HG02763 (cell line): ENCODE measurements around the gene ZCCHC2.

Experiments used
- ATAC-seq: cut with Tn5 transposase; IDR thresholded peaks from one replicate; pipeline ENCODE4 v1.9.1; 2021; ENCODE audit warnings: mild to moderate bottlenecking, moderate library complexity; ENCODE audit not compliant: unreplicated experiment

The ZCCHC2 gene

GRCh38 chr18:62574776-62575175, 52.0 kb downstream of the ZCCHC2 start:
- ATAC-seq: no peak

- ATAC-seq: no peak
Measured at GRCh38 chr18:62576271-62576670, 53.4 kb downstream of the ZCCHC2 start.

GRCh38 chr18:62576845-62577512, 54.2 kb downstream of the ZCCHC2 start:
- ATAC-seq: no peak

- ATAC-seq: no peak
Measured at GRCh38 chr18:62577765-62578164, 54.9 kb downstream of the ZCCHC2 start.

DNA sequence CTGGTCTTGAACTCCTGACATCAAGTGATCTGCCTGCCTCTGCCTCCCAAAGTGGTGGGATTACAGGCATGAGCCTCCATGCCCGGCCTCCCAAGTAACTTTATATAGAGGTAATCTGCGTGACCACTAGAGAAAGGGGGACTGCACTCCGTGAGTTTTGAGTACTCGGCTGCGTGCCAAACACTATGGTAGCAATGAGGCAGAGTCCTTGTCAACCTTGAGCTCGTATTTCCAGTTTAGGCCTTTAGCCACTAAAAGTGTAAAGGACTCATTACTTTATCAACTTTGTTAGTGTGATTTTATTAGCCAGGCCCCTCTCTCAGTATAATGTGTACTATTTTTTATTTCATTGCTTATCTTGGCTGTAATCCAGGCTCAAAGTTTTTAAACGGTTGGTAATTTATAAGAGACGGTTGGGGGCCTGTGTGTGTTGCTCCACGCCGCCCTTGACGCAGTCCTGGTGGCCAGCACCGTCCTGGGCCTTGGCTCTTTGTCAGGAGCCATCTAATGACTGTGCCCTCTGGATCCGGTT, 56.2 kb downstream of the ZCCHC2 start:
- no peak for ATAC-seq

DNA sequence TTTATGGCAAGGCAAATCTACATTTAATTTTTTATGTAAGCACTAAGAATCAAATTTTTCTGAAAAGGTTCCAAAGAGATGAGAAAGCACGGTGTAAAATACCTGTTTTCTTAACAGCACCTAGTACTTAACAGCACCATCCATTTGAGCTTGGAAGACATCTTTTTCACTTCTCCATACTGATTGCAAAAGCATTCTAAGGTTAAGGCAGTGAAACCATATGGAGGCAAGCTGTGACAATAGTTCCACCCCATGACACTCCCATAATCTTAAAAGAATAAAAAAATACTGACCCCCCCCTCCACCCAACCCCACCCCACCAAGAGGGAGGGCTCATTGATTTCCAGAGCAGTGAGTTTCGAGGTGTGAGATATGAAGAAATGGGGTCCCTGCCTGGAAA, 60.6 kb downstream of the ZCCHC2 start:
- ATAC-seq: no peak

DNA sequence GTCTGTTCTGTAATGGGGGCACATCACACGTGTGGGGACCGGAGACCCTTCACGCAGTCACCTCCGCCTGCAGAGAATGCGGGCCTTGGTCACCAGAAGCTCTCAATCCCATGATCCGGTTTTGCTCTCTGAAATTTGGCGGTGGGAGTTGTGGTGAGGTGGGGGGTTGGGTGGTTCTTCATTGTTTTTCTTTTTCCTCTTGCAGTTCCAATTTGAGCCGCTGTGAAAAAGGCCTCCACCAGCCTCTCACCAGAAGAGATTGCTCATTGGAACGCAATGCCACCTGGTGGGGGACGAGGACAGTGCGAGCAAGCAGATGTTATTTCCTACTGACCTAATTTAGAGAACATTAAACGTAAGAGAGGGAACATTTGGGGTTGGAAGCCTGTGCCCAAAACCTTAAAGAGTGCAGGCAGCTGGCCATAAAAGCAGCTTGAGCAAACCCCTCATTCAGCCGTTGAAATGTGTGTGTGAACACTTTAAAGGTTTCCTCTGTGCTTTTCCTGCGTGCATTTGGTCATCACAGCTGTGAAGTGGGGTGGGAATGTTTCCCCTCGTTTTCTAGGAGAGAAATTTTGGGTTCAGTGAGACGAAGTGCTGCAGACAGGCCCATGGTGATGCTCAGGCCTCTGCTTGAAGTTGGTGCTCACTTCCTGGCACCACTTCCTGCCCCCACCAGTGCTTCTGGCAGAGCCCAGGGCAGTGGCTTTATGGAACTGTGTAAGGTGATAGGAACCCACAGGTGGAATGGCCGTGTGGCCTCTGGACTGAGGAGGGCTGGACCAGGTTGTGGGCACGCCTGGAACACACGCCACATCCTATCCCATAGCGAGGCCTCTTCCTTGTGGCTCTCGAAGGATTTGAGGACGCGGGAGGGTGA, 61.7 kb downstream of the ZCCHC2 start:
- ATAC-seq: peak; percentile 77

GRCh38 chr18:62585274-62586150, 62.7 kb downstream of the ZCCHC2 start:
- peak; percentile 4 for ATAC-seq

- peak; percentile 73 for ATAC-seq
Measured at GRCh38 chr18:62586151-62586774, 63.4 kb downstream of the ZCCHC2 start.

- no peak for ATAC-seq
Measured at GRCh38 chr18:62586781-62587487, 64.1 kb downstream of the ZCCHC2 start.

- no peak for ATAC-seq
Measured at GRCh38 chr18:62587689-62588088, 64.9 kb downstream of the ZCCHC2 start.

- ATAC-seq: no peak
Measured at GRCh38 chr18:62588217-62588616, 65.4 kb downstream of the ZCCHC2 start.

GRCh38 chr18:62590799-62591590, 68.2 kb downstream of the ZCCHC2 start:
- ATAC-seq: no peak

GRCh38 chr18:62596145-62597005, 73.5 kb downstream of the ZCCHC2 start:
- ATAC-seq: no peak

DNA sequence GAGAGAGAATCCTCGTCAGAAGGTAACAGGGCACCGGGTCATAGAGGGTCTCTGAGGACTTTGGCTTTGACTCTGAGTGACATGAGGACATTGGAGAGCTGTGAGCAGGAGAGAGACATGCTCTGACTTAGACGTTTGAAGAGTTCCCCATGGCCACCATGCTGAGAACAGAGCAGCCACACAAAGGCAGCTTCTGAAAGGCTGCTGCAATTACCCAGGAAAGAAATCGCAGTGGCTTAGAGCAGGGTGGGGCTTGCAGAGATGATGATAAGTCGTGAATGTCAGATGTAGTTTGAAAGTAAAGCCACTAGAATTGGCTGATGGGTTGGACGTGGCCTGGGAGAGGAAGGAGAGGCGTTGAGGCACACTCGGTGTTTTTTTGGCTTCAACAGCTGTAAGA, 79.0 kb downstream of the ZCCHC2 start:
- ATAC-seq: no peak

DNA sequence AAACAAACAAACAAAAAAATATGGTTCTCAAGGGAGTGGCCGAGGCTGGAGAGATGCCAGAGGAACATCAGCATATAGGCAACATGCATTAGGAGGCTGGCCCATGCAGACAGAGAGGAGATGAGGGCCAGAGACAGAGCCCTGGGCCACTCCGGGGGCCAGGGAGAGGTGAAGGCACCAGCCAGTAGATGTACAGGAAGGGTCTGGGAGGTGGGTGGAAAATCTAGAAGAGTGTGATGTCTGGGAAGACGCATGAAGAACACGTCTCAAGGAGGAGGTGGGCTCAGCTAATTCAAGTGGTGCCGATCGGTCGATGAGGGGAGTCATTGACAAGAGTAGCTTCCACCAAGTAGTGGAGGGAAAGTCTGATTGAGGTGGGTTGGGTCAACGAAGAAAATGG, 79.9 kb downstream of the ZCCHC2 start:
- no peak for ATAC-seq

DNA sequence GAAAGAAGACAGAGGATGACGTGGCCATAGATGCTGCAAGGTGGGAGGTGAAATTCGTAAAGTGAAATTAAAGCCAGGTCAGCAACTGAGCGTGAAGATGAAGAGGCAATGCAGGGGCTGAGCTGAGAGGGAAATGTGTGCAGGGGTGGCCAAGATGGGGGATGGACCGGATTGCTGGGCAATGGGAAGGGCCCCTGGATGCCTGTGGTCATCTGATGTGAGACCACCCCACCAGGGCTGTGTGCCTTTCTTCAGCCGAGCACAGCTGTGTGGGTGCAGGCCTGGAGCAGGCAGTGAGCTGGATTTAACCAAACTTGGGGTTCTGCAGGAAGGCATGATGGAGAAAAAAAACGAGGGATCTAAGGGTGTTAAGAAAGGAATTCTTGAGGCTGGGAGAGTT, 80.4 kb downstream of the ZCCHC2 start:
- no peak for ATAC-seq

GRCh38 chr18:62603979-62604378, 81.2 kb downstream of the ZCCHC2 start:
- no peak for ATAC-seq
